WI38 (cell line): ENCODE measurements around the gene LMBR1.
"Not testable (repeated sequence)": the region's sequence is repeated elsewhere in the genome, so short reads cannot be mapped to it uniquely, and the experiment has no call there.

ENCODE experiments used
- H3K4me3 ChIP-seq: 2 replicates; pipeline ENCODE4 v1.5.1; 2011; ENCODE audit warnings: low read depth, mild to moderate bottlenecking, control low read depth, low read length
- TF ChIP-seq, protein P1 (sequence below): IDR thresholded peaks from 2 replicates; pipeline ENCODE4 v1.5.1; 2012; ENCODE audit warnings: low read depth, mild to moderate bottlenecking, control low read depth, low read length

The LMBR1 gene

DNA sequence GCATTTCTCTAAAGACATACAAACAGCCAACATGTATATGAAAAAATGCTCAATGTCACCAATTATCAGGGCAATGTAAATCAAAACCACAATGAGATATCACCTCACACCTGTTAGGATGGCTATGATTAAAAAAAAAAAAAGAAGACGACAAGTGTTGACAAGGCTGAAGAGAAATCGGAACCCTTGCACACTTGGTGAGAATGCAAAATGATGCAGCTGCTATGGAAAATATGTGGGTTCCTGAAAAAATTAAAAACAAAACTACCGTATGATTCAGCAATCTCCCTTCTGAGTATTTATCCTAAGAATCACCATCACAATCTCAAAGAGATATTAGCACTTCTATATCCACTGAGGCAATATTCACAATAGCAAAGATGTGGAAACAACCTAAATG, 11.3 kb downstream of the LMBR1 start:
- TF ChIP-seq, protein P1, sequence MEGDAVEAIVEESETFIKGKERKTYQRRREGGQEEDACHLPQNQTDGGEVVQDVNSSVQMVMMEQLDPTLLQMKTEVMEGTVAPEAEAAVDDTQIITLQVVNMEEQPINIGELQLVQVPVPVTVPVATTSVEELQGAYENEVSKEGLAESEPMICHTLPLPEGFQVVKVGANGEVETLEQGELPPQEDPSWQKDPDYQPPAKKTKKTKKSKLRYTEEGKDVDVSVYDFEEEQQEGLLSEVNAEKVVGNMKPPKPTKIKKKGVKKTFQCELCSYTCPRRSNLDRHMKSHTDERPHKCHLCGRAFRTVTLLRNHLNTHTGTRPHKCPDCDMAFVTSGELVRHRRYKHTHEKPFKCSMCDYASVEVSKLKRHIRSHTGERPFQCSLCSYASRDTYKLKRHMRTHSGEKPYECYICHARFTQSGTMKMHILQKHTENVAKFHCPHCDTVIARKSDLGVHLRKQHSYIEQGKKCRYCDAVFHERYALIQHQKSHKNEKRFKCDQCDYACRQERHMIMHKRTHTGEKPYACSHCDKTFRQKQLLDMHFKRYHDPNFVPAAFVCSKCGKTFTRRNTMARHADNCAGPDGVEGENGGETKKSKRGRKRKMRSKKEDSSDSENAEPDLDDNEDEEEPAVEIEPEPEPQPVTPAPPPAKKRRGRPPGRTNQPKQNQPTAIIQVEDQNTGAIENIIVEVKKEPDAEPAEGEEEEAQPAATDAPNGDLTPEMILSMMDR, result no peak
- H3K4me3 ChIP-seq, result no peak overlapping the region

DNA sequence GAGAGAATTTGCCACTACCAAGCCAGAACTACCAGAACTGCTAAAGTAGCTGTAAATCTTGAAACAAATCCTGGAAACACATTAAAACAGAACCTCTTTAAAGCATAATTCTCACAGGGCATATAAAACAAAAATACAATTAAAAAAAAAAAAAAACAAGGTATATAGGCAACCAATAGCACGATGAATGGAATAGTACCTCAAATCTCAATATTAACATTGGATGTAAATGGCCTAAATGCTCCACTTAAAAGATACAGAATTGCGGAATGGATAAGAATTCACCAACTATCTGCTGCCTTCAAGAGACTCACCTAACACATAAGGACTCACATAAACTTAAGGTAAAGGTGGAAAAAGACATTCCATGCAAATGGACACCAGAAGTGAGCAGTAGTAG, 17.2 kb downstream of the LMBR1 start:
- TF ChIP-seq, protein P1, result no peak
- no peak overlapping the region for H3K4me3 ChIP-seq

GRCh38 chr7:156868363-156868762, 24.6 kb downstream of the LMBR1 start:
- not testable (repeated sequence) for H3K4me3 ChIP-seq

DNA sequence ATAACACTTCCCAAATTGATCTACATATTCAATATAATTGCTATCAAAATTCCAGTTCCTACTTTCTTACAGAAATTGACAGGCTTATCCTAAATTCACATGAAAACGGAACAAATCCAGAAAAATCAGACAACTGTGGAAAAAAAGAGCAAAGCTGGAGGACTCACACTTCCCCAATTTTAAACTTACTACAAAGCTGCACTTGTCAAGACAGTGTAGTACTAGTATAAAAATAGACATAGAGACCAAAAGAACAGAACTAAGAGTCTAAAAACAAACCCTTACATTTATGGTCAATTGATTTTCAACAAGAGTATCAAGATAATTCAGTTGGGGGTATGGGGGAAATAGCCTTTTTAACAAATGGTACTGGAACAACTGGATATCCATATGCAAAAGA, 27.5 kb downstream of the LMBR1 start:
- TF ChIP-seq, protein P1, result no peak
- H3K4me3 ChIP-seq, result no peak overlapping the region

DNA sequence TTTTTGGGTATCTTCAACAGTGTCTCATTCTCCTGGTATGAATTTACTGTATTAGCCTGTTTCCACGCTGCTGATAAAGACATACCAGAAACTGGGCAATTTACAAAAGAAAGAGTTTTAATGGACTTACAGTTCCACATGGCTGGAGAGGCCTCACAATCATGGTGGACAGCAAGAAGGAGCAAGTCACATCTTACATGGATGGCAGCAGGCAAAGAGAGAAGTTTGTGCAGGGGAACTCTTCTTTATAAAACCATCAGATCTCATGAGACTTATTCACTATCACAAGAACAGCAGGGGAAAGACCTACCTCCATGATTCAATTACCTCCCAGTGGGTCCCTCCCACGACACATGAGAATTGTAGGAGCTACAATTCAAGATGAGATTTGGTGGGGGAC, 31.0 kb downstream of the LMBR1 start:
- not testable (repeated sequence) for H3K4me3 ChIP-seq

GRCh38 chr7:156861212-156861611, 31.8 kb downstream of the LMBR1 start:
- no peak overlapping the region for H3K4me3 ChIP-seq
- TF ChIP-seq, protein P1, result no peak

- not testable (repeated sequence) for H3K4me3 ChIP-seq
Measured at GRCh38 chr7:156860099-156860498, 32.9 kb downstream of the LMBR1 start.

DNA sequence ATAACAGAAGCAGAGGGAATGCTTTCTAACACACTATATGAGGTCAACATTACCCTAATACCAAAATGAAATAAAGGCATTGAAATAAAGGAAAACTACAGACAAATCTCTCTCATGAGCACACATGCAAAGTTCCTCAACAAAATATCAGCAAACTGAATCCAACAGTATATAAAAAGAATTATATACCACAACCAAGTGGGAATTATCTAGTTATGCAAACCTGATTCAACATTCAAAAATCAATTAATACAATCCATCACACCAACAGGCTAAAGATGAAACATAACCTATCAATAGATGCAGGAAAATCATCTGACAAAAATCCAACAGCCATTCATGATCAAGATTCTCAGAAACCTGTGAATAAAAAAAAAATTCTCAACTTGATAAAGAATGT, 34.5 kb downstream of the LMBR1 start:
- TF ChIP-seq, protein P1, result no peak
- no peak overlapping the region for H3K4me3 ChIP-seq

DNA sequence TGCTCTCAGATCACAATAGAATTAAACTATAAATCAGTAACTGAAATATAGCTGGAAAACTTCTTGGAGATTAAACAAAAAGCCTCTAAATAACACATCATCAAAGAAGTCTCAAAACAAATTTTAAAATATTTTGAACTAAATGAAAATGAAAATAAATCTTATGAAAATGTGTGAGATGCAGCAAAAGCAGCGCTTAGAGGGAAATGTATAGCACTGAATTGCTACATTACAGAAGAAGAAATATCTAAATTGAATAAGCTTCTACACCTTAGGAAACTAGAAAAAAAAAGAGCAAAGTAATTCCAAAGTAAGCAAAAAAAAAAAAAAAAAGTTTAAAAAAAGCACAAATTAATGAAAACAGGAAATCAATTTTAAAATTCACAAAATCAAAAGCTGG, 35.2 kb downstream of the LMBR1 start:
- TF ChIP-seq, protein P1, result no peak
- H3K4me3 ChIP-seq, result no peak overlapping the region
